GM12864 (cell line): ENCODE data around the gene CRYBA4.

Source experiments
- DNase-seq: peaks from one replicate; pipeline ENCODE4 v3.0.0-alpha.2; 2011; ENCODE audit warnings: low read depth
- H3K4me3 ChIP-seq: 2 replicates; pipeline ENCODE4 v1.5.1; 2011; ENCODE audit warnings: mild to moderate bottlenecking, low read depth, low read length, control low read depth
- TF ChIP-seq, protein P1 (sequence below): IDR thresholded peaks from 2 replicates; pipeline ENCODE4 v1.5.1; 2011; ENCODE audit warnings: low read depth, mild to moderate bottlenecking, moderate library complexity, low read length, control low read depth, inconsistent platforms; ENCODE audit errors: missing control alignments

Gene CRYBA4

DNA sequence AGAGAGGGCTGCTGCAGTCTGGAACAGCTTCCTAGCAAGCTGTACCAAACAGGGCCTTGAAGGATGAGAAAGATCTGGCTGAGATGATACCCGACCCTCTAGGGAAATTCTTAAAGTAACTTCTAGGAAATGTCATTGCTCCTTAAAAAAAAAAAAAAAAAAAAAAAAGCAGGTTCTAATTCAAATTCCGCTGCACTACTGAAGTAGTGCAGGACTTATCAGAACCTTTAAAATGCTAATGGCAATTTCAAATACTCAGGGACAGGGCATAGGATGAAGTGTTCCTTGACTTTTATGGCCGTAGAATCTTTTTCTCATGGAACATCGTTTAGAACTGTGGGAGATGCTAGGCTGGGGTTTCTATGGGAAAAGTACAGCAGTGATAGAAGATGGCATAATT lies 48.7 kb downstream of the CRYBA4 start:
- DNase-seq: no peak
- H3K4me3 ChIP-seq: no peak overlapping the region
- TF ChIP-seq, protein P1, sequence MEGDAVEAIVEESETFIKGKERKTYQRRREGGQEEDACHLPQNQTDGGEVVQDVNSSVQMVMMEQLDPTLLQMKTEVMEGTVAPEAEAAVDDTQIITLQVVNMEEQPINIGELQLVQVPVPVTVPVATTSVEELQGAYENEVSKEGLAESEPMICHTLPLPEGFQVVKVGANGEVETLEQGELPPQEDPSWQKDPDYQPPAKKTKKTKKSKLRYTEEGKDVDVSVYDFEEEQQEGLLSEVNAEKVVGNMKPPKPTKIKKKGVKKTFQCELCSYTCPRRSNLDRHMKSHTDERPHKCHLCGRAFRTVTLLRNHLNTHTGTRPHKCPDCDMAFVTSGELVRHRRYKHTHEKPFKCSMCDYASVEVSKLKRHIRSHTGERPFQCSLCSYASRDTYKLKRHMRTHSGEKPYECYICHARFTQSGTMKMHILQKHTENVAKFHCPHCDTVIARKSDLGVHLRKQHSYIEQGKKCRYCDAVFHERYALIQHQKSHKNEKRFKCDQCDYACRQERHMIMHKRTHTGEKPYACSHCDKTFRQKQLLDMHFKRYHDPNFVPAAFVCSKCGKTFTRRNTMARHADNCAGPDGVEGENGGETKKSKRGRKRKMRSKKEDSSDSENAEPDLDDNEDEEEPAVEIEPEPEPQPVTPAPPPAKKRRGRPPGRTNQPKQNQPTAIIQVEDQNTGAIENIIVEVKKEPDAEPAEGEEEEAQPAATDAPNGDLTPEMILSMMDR: no peak

DNA sequence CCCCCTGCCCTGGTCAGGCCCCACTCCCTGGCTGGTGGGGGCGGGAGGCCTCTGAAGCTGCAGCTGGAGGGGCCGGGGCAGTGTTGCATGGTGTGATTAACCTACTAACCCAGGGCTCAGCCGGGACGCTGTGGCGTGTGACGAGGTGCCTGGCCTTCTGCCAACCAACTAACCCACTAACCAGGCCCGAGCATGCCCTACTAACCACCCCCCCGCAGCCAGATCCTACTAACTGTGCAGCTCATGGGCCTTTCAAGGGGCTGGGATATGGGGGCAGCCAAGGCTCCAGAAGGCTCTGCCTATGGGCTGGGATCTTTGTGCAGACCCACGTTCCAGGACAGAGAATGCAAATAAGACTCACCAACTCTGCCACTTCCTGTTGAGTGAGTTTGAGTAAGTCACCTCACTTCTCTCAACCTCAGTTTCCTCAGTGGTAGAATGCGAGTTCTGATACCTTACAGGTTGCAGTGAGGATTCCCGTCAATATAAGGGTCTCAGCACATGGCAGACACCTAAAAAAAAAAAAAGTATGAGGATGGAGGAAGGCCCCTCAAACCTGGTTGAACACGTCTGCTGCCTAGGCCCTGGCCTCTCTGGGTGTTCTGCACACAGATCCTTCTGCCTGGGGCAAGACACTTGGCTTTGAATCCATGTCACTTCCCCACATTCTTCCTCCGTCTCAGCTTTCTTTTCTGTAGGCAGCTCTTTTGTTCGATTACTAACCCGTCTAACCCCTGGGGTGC lies 49.7 kb downstream of the CRYBA4 start:
- TF ChIP-seq, protein P1: no peak
- peak overlapping the region; percentile 19; the same call in 1 of the 2 replicates for H3K4me3 ChIP-seq
- DNase-seq: peak; percentile 74

DNA sequence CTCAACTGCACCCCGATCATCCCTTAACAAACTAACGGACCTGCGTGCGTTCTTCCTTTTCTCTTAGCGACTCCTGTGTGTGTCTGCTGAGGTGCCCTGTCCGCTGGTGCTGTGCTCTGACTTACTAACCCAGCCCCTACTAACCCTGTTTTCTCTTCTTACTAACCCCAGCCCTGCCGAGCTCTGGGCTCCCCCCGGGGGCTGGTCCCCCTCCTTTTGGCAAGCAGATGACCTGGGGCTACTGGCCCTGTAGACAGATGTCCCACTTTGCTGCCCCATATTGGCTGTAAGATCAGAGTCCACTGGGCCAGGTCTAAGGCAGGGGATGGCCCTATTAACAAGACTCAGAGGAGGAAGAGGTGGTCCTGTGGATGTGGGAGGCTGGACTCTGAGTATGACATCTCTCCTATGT lies 50.3 kb downstream of the CRYBA4 start:
- H3K4me3 ChIP-seq: peak overlapping the region; percentile 75
- TF ChIP-seq, protein P1: no peak
- DNase-seq: no peak

DNA sequence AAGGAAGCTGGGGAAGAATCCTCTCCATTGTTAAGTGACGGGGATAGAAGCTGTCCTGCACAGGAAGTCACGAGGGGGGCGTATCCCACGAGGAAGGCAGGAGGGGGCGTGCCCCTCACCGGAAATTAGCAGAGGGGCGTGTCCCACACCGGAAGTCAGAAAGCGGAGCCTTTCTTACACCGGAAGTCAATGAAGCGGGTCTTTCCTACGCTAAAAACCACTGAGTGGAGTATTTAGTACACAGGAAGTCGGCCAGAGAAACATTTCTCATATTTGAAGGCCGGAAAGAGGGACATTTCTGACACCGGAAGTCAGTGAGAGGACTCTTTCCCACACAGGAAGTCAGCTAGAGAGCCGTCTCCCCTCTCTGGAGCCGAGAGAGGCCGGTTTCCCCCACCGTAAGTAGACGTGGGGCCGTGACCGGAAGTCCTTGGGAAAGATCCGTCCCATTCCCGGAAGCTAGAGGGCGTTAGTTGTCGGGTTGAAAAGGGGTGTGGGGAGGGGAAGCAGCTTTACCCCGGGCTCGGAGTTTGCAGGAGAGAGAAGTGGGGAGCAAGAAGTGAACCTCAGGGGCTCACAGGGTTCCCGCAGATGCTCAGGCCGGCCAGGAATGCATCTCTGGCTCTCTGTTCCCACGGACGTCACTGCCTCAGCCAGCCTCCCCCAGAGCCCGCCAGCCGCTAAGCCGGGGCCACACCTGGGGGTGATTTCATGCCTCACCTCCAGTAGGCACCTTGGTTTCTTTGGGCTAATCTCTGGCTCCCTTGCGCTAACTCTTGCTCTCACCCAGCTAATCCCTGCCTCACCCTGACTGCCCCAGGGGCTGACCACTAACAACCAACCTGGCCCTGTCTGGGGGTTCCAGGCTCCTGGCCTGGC lies 51.1 kb downstream of the CRYBA4 start:
- peak; percentile 98 for DNase-seq
- H3K4me3 ChIP-seq: peak overlapping the region; percentile 75
- TF ChIP-seq, protein P1: peak; percentile 45

DNA sequence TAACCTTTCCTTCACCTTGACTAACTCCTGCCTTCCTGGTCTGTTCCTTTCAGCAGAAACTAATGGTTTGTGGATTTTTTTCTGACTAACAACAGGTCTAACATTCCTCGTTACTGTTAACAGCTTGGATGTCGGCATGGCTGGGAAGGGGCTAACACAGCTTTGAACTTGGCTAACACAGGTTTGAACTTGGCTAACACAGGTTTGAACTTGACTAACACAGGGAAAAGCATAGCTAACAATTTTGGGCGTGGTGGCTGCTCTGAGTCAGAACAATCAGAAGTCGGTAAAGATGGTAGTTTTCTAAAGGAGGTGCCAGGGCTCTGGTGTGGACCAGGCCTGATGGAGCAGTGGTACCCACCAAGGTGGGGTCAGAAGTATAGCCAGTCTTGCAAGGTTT lies 51.7 kb downstream of the CRYBA4 start:
- TF ChIP-seq, protein P1: no peak
- DNase-seq: no peak
- peak overlapping the region; percentile 75 for H3K4me3 ChIP-seq

DNA sequence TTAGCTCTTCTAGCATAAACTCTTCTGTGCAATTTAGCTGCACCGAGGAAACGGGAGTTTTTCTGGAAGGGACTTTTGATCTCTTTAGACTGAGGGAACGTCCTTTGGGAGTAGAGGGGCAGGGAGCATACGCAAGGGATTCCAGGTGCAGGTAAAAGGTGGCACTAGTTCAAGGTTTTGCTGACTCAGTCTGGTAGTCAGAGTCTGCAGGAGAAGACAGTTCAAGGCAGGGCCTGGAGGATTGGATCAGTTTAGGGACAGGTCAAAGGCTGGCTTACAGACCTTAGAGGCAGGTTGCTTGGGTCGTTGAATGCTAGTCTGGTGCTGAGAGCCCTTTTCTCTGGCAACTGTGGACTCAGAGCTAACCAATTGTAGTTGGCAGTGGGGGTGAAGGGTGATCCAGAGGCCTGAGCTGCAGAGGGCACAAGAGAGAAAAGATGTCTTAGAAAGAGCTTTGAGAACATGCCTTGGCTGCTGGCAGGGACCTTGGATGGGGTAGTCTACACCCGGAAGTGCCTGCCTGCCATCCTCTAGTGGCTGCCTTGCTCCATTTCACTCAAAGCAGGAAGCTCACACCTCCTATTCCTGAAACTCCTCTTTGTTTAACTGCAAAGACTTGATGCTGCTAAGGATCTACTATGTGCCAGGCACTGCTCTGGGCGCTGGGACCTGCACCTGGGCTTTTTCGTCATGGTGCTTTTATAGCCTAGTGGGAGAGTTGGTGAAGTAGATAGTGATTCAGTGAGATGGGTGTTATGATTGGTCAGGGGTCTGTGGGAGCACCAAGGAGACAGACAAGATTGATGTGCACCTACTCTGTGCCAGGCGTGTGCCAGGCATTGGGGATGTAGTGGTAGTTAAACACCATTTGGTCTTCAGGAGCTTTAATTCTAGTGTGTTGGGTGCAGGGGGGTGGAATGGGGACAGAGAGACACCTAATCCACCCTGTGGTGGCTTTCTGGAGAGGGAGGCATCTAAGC lies 52.7 kb downstream of the CRYBA4 start:
- H3K4me3 ChIP-seq: peak overlapping the region; percentile 75
- no peak for DNase-seq
- TF ChIP-seq, protein P1: peak; percentile 58
